Ishikawa (cell line): ENCODE results near the gene COMMD10.

Experiments
- CEBPB ChIP-seq: IDR thresholded peaks from 2 replicates; pipeline ENCODE4 v1.6.1; 2012
- CREB1 ChIP-seq: IDR thresholded peaks from 2 replicates; pipeline ENCODE4 v1.6.1; 2012; ENCODE audit warnings: low read depth
- EGR1 ChIP-seq: IDR thresholded peaks from 2 replicates; pipeline ENCODE4 v1.6.1; 2012
- EP300 ChIP-seq: IDR thresholded peaks from 2 replicates; pipeline ENCODE4 v1.6.1; 2012; ENCODE audit warnings: borderline replicate concordance
- FOXM1 ChIP-seq: IDR thresholded peaks from 2 replicates; pipeline ENCODE4 v1.6.1; 2012; ENCODE audit warnings: low read depth, borderline replicate concordance
- NFIC ChIP-seq: IDR thresholded peaks from 2 replicates; pipeline ENCODE4 v1.6.1; 2012
- RAD21 ChIP-seq: IDR thresholded peaks from 2 replicates; pipeline ENCODE4 v1.6.1; 2012; ENCODE audit warnings: low read depth
- TAF1 ChIP-seq: IDR thresholded peaks from 2 replicates; pipeline ENCODE4 v1.6.1; 2012; ENCODE audit warnings: low read depth, mild to moderate bottlenecking
- TCF12 ChIP-seq: IDR thresholded peaks from 2 replicates; pipeline ENCODE4 v1.6.1; 2012; ENCODE audit warnings: low read depth
- TEAD4 ChIP-seq: IDR thresholded peaks from 2 replicates; pipeline ENCODE4 v1.6.1; 2012
- YY1 ChIP-seq: IDR thresholded peaks from 2 replicates; pipeline ENCODE4 v1.6.1; 2012; ENCODE audit warnings: low read depth
- ZBTB7A ChIP-seq: IDR thresholded peaks from 2 replicates; pipeline ENCODE4 v1.6.1; 2012; ENCODE audit warnings: low read depth
- TF ChIP-seq, protein P1 (sequence below): IDR thresholded peaks from 2 replicates; pipeline ENCODE4 v1.6.1; 2012
- TF ChIP-seq, protein P2 (sequence below): IDR thresholded peaks from 2 replicates; pipeline ENCODE4 v1.6.1; 2012
- TF ChIP-seq, protein P3 (sequence below): IDR thresholded peaks from 2 replicates; pipeline ENCODE4 v1.6.1; 2012; ENCODE audit warnings: low read depth, mild to moderate bottlenecking

Gene COMMD10

DNA sequence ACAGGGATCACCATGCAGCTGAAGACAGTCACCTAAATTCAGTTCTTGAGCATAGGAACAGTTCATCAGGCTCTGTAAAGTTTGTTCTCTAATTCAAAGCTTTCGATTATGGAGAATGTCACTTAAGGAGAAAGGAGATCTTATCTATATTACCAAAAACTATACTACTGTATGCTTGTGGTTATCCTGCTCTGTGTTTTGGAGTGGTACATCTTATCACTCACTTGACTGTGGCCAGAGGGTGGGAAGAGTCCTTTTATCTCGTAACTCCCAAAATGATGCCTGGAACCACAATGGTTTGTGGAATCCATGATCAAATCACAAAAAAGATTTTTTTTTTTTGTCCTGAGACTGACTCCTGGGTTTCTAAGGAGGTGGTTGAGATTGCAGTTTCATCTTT lies 230.7 kb downstream of the COMMD10 start:
- TF ChIP-seq, protein P1, sequence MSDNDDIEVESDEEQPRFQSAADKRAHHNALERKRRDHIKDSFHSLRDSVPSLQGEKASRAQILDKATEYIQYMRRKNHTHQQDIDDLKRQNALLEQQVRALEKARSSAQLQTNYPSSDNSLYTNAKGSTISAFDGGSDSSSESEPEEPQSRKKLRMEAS, result no peak
- no peak for TF ChIP-seq TAF1
- no peak for TF ChIP-seq FOXM1
- TF ChIP-seq EGR1, result no peak
- no peak for TF ChIP-seq NFIC
- no peak for TF ChIP-seq TCF12
- TF ChIP-seq, protein P2, sequence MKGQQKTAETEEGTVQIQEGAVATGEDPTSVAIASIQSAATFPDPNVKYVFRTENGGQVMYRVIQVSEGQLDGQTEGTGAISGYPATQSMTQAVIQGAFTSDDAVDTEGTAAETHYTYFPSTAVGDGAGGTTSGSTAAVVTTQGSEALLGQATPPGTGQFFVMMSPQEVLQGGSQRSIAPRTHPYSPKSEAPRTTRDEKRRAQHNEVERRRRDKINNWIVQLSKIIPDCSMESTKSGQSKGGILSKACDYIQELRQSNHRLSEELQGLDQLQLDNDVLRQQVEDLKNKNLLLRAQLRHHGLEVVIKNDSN, result no peak
- no peak for TF ChIP-seq EP300
- no peak for TF ChIP-seq CREB1
- no peak for TF ChIP-seq RAD21

DNA sequence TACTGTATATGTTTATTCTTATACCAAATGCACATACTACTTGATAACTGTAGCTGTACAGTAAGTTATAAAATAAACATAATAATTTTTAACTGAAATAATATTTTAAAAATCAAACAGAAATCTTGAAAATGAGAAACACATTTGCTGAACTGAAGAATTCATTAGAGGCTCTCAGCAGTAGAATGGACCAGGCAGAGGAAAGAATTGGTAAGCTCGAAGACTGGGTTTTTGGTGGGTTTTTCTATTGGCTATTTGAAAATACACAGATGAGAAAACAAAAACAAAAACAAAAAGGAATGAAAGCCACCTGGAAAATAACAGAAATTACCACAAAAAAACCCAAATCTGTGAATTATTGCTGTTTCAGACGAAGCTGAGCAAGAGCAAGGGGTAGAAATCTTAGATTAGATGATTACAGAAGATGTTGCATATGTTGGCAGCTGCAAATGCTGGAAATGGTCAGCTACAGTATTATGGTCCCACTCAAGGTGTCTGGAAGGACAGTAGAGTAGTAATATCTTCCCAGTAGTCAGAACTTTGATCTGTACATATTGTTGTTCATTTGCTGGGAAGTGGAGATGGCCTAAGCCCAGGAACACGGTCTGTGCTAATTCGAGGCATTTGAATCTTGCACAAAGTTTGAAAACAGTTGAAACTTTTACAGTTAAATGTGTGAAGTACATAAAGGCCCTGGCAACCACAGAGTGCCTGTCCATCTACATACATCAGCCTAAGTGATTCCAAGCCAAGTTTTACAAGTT lies 233.4 kb downstream of the COMMD10 start:
- TF ChIP-seq, protein P1, result no peak
- TF ChIP-seq TCF12 (no peak), CEBPB (no peak), EP300 (no peak), NFIC (no peak), CREB1 (no peak), ZBTB7A (no peak), RAD21 (no peak), YY1 (no peak), TAF1 (no peak)
- TF ChIP-seq, protein P3, sequence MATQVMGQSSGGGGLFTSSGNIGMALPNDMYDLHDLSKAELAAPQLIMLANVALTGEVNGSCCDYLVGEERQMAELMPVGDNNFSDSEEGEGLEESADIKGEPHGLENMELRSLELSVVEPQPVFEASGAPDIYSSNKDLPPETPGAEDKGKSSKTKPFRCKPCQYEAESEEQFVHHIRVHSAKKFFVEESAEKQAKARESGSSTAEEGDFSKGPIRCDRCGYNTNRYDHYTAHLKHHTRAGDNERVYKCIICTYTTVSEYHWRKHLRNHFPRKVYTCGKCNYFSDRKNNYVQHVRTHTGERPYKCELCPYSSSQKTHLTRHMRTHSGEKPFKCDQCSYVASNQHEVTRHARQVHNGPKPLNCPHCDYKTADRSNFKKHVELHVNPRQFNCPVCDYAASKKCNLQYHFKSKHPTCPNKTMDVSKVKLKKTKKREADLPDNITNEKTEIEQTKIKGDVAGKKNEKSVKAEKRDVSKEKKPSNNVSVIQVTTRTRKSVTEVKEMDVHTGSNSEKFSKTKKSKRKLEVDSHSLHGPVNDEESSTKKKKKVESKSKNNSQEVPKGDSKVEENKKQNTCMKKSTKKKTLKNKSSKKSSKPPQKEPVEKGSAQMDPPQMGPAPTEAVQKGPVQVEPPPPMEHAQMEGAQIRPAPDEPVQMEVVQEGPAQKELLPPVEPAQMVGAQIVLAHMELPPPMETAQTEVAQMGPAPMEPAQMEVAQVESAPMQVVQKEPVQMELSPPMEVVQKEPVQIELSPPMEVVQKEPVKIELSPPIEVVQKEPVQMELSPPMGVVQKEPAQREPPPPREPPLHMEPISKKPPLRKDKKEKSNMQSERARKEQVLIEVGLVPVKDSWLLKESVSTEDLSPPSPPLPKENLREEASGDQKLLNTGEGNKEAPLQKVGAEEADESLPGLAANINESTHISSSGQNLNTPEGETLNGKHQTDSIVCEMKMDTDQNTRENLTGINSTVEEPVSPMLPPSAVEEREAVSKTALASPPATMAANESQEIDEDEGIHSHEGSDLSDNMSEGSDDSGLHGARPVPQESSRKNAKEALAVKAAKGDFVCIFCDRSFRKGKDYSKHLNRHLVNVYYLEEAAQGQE, result no peak
- TF ChIP-seq, protein P2, result no peak

DNA sequence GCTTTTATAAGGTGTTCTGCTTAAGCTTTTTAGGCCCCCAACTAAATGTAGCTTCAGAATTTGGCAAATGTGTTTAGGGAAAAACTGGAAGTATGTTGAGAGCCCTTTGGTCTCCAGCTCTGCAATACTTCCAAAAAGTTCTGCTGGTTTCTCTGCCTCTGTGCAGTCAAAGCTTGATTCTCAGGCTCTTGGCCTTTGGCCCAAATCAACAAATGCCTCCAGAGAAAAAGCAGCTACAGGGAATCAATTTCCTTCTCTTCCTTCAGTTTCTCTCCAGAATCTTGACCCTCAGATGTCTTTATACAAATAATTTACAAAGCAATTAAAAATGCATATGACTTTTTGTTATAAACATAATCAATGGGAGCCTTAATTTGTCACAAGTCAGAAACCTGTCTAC lies 235.7 kb downstream of the COMMD10 start:
- TF ChIP-seq YY1, result no peak
- TF ChIP-seq EGR1, result no peak
- TF ChIP-seq, protein P3, result no peak

DNA sequence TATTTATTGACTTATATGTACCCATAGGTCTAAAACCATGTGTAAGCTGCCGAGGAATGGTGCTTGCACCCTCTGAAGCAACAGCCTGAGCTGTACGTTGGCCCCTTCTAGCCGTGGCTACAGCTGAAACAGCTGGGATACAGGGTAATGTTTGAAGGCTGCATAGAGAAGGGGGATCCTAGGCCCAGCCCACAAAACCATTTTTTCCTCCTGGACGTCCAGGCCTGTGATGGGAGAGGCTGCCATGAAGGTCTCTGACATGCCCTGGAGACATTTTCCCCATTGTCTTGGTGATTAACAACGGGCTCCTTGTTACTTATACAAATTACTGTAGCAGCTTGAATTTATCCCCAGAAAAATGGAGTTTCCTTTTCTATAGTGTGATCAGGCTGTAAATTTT lies 244.7 kb downstream of the COMMD10 start:
- TF ChIP-seq, protein P2, result no peak

DNA sequence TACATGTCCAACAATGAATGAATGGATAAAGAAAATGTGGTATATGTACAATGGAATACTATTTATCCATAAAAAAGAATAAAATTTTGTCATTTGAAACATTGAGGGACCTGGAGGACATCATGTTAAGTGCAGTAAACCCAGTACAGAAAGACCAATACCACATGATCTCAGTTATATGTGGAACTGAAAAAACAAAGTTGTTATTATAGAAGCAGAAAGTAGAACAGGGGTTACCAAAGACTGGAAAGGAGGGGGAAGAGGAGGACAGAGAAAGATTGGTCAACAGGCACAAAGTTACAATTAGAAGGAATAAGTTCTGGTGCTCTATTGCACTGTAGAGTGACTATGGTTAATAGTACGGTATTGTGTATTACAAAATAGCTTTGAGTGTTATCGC lies 256.0 kb downstream of the COMMD10 start:
- TF ChIP-seq CEBPB (no peak), NFIC (no peak), FOXM1 (no peak), TCF12 (no peak), YY1 (no peak), TEAD4 (no peak), RAD21 (no peak), ZBTB7A (no peak), TAF1 (no peak), CREB1 (no peak)
- TF ChIP-seq, protein P2, result no peak
- TF ChIP-seq, protein P3, result no peak
- TF ChIP-seq, protein P1, result no peak
